DOHH2 (cell line): ENCODE data around the gene KAT8.

Experiments used
- H3F3A ChIP-seq: fragments of 200-600 bp; sonication (generic), shearing (Covaris generic); 2 replicates; pipeline ENCODE4 v1.6.0; 2016; ENCODE audit warnings: antibody characterized with exemption, mild to moderate bottlenecking; ENCODE audit not compliant: control insufficient read depth, insufficient read depth
- H3K27ac ChIP-seq: fragments of 200-600 bp; sonication (generic); 2 replicates; pipeline ENCODE4 v1.5.1; 2014; ENCODE audit warnings: low read depth, mild to moderate bottlenecking, low read length, moderate library complexity
- H3K27me3 ChIP-seq: fragments of 200-600 bp; sonication (generic); 2 replicates; pipeline ENCODE4 v1.6.1; 2014; ENCODE audit warnings: mild to moderate bottlenecking, low read length, mixed read lengths; ENCODE audit not compliant: control insufficient read depth
- H3K36me3 ChIP-seq: fragments of 200-600 bp; sonication (generic); 2 replicates; pipeline ENCODE4 v1.6.1; 2014; ENCODE audit warnings: mild to moderate bottlenecking, low read length, moderate library complexity, mixed read lengths; ENCODE audit not compliant: control insufficient read depth
- H3K4me1 ChIP-seq: fragments of 200-600 bp; sonication (generic); 2 replicates; pipeline ENCODE4 v1.6.1; 2014; ENCODE audit warnings: mild to moderate bottlenecking, low read length, mixed read lengths; ENCODE audit not compliant: control insufficient read depth
- H3K4me2 ChIP-seq: fragments of 200-600 bp; sonication (generic); 2 replicates; pipeline ENCODE4 v1.6.0; 2014; ENCODE audit warnings: mild to moderate bottlenecking, low read length, moderate library complexity
- H3K4me3 ChIP-seq: fragments of 200-600 bp; sonication (generic); 2 replicates; pipeline ENCODE4 v1.5.1; 2014; ENCODE audit warnings: mild to moderate bottlenecking, low read length, mixed read lengths
- H3K79me2 ChIP-seq: fragments of 200-600 bp; sonication (generic); 2 replicates; pipeline ENCODE4 v1.6.1; 2014; ENCODE audit warnings: mild to moderate bottlenecking, low read length, mixed read lengths; ENCODE audit not compliant: control insufficient read depth
- H3K9me2 ChIP-seq: fragments of 200-600 bp; sonication (generic); replicated peaks from 2 replicates; pipeline ENCODE4 v1.6.1; 2014; ENCODE audit warnings: mild to moderate bottlenecking, low read length, mixed read lengths; ENCODE audit not compliant: control insufficient read depth
- H3K9me3 ChIP-seq: fragments of 200-600 bp; sonication (generic); 2 replicates; pipeline ENCODE4 v1.6.1; 2014; ENCODE audit warnings: antibody characterized with exemption, low read length, mixed read lengths; ENCODE audit not compliant: control insufficient read depth, insufficient read depth
- H4K20me1 ChIP-seq: fragments of 200-600 bp; sonication (generic); 2 replicates; pipeline ENCODE4 v1.6.0; 2014; ENCODE audit warnings: low read depth, mild to moderate bottlenecking, antibody characterized with exemption, low read length, moderate library complexity; ENCODE audit not compliant: control insufficient read depth, insufficient read depth
- CTCF ChIP-seq: fragments of 200-600 bp; sonication (generic); IDR thresholded peaks from one replicate; pipeline ENCODE4 v1.5.1; 2014; ENCODE audit warnings: antibody characterized with exemption, mild to moderate bottlenecking, low read depth, low read length; ENCODE audit not compliant: poor library complexity, severe bottlenecking
- EZH2phosphoT487 ChIP-seq: fragments of 200-600 bp; sonication (generic); IDR thresholded peaks from 2 replicates; pipeline ENCODE4 v1.6.1; 2017; ENCODE audit warnings: borderline replicate concordance, mild to moderate bottlenecking, antibody characterized with exemption, low read length, moderate library complexity, mixed read lengths

KAT8 gene

DNA sequence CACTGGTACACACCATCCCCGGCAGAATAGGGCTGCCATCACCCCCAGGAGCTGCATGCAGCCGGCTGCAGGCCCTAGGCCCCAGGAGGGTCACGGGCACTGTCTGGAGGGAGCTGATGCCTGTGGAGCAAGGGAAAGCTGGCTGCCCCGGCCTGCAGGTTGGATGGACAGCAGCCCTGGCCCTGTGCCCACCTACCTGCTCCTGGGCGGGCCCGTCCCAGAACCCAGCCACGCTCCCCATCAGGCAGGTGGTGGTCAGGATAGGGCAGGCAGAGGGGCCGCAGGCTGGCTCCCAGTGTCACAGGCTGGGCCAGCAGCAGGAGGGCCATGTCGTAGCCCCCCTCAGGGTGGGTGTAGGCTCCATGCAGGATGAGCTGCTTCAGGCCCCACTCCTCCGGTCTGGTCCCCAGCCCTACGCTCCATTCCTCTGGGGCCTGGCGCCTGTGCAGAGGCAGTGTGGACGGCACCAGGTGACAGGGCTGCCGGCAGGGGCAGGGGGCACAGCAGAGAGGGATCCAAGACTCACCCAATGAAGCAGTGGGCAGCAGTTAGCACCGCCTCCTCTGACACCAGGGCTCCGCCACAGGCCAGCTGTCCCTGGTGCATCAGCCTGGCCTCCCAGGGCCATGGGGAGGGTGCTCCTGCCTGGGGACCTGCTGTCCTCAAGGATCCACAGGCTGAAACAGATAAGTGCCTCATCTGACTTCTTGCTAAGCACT, 32.7 kb upstream of the KAT8 start:
- Histone ChIP-seq H3K4me3 (no peak overlapping the region), H3K4me1 (peaks cover 3% of the 10 kb centered on the region; the same call in 1 of the 2 replicates), H4K20me1 (0 out of 2 replicates have a peak, but pooled peaks cover 4% of the 10 kb centered on the region), H3K79me2 (peaks cover 16% of the 10 kb centered on the region), H3F3A (no peaks in the 10 kb centered on the region), H3K36me3 (peaks cover 60% of the 10 kb centered on the region), H3K4me2 (no peak overlapping the region), H3K27ac (no peak overlapping the region), H3K9me2 (no peaks in the 10 kb centered on the region), H3K27me3 (no peaks in the 10 kb centered on the region), H3K9me3 (no peaks in the 10 kb centered on the region)
- TF ChIP-seq CTCF (no peak), EZH2phosphoT487 (no peak)

GRCh38 chr16:31085411-31085810, 32.1 kb upstream of the KAT8 start:
- H3K36me3 ChIP-seq: peaks cover 54% of the 10 kb centered on the region
- no peaks in the 10 kb centered on the region for H3K27me3 ChIP-seq
- peaks cover 10% of the 10 kb centered on the region for H3K79me2 ChIP-seq
- no peak overlapping the region for H3K4me2 ChIP-seq
- no peaks in the 10 kb centered on the region for H3K9me2 ChIP-seq
- H3K4me1 ChIP-seq: peaks cover 3% of the 10 kb centered on the region; the same call in 1 of the 2 replicates
- no peak overlapping the region for H3K4me3 ChIP-seq
- no peaks in the 10 kb centered on the region for H3F3A ChIP-seq
- H3K9me3 ChIP-seq: no peaks in the 10 kb centered on the region
- TF ChIP-seq EZH2phosphoT487: no peak
- TF ChIP-seq CTCF: no peak
- no peak overlapping the region for H3K27ac ChIP-seq
- 0 out of 2 replicates have a peak, but pooled peaks cover 4% of the 10 kb centered on the region for H4K20me1 ChIP-seq

DNA sequence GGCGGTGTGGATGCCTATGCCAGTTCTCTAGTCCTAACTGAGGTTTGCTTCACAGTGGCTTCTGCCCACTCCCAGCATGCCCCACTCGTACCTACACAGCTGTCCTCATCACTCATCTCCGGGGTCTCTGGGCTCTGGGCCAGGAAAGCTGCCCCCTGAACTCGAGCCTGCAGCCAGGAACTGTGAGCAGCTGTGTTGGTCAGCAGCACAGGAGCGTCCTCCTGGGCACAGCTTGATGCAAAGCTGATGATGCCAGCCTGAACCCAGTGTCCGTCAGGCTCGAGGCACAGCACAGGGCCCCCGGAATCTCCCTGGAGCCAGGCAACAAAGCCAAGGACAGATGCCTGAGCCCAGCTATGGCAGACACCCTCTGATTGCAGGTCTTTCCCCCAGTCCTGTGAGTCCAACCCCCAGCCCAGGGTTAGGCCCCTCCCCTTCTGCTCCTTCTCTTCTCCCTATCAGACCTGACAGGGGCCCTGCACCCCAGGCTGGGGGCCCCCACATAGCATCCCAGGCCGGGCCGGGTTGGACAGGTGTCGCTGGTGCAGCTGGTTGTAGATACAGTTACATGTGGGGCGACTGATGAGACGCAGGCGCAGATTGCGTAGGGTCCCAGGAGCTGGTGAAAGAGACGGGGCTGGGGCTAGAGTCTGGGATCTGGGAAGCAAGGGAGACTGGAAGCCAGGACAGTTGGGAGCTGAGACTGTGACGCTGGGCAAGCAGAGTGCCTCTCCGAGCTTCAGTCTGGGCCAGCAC, 31.4 kb upstream of the KAT8 start:
- no peak overlapping the region for H3K4me2 ChIP-seq
- TF ChIP-seq CTCF: no peak
- no peak for TF ChIP-seq EZH2phosphoT487
- 0 out of 2 replicates have a peak, but pooled peaks cover 4% of the 10 kb centered on the region for H4K20me1 ChIP-seq
- no peaks in the 10 kb centered on the region for H3F3A ChIP-seq
- peaks cover 3% of the 10 kb centered on the region; the same call in 1 of the 2 replicates for H3K4me1 ChIP-seq
- no peak overlapping the region for H3K4me3 ChIP-seq
- H3K9me2 ChIP-seq: no peaks in the 10 kb centered on the region
- H3K9me3 ChIP-seq: no peaks in the 10 kb centered on the region
- H3K27ac ChIP-seq: no peak overlapping the region
- H3K79me2 ChIP-seq: peaks cover 8% of the 10 kb centered on the region
- H3K36me3 ChIP-seq: peaks cover 54% of the 10 kb centered on the region
- H3K27me3 ChIP-seq: no peaks in the 10 kb centered on the region
